ENCODE measurements around the gene ZNF628.
A peak's percentile ranks its signal among the peaks of the same experiment; 100 is the strongest.

The ZNF628 gene

DNA sequence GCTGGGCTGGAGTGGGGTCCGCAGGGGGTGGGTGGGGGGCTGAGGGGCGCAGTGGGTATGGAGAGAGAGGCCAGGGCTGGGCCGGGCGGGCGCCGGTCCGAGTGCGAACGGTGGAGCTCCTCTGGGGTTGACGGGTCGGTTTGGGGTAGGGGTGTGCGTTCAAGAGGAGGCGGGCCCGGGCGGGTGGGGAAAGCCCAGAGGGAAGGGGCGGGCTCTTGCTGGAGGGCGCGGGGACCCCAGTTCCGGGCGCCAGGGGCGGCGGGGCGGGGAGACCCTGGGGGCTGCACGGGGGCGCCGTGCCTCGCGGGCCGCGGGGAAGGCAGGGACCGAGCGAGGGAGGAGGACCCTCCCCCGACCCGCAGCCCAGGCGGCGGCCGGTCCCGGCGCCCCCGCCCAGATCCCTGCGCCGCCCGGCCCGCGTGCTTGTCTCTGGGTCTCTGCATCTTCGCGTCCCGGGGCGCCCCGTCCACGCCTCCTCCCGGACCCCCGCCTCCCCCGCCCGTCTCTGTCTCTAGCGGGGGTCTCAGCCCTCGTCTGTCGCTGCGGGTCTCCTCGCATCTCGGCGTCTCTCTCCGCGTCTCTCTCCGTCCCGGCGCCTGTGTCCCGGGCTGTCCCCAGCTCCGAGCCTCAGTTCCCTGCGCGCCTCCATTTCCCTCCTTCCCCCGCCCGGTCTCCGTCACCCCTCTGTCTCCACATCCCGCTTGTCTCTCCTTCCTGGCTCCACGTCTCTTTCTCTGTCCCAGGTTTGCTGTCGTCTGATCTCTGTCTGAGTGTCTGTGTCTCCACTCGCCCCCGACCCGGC, 25.1 kb upstream of the ZNF628 start:
- DNase-seq: no peak

DNA sequence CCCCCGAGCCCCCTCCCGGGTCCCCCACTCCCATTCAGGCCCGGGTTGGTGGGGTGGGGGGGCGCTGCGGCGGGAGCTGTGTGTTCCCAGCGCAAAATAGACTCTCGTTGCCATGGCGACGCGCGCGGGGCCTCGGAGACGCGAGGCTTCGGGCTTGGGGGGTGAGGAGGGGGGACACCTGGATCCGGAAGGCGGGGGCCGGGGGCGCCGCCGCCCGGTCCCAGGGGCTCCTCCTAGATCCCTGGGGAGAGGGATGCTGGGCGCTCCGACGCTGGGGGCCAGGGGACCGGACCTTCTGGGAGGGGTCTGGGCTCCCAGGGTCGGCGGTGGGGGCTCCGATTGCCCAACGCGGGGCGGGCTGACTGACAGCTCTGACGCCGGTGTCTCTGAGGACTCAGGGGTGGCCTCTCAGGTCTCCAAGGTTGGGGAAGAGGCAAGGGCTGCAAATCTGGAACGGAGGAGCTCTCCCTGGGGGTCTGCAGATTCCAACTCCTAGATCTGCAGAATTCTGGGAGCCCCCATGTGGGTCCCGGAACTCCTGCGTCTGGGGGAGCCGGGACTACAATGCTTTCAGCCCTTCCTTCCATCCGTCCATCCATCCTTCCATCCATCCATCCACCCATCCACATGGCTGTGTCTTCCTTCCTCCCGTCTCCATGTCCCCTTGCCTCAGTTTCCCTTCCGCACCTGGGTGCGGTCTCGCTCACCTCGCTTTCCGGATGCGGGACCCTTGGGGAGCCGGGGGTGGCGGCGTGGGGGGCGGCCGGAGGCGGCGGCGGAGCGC, 24.3 kb upstream of the ZNF628 start:
- peak; percentile 16 for DNase-seq

DNA sequence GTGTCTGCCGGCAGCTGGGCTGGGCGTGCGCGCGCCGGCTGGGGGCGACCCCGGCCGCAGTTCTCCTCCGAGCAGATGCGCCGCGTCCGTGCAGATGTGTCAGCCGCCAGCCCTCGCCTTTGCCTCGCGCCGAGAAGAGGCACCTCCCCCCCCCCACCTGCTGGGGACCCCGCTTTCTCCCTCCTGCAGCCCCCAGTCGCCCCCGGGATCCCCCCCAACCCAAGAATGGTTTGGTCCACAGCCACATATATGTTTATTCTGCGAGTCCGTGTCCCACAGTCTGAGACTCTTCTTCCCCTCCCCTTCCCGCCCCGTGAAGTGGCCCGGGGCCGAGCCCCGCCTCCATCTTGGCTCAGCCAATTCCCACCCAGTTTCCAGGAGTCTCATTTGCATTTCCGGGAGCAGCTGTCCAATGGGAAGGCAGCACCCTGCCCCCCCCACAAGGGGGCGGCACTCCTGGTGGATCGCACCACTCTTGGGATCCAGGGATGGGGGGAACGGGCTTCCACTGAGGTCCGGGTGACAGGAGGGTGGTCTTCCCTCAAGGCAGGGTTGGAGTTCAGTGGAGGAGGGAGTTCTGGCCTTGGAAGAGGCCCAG, 23.6 kb upstream of the ZNF628 start:
- DNase-seq: peak; percentile 69

DNA sequence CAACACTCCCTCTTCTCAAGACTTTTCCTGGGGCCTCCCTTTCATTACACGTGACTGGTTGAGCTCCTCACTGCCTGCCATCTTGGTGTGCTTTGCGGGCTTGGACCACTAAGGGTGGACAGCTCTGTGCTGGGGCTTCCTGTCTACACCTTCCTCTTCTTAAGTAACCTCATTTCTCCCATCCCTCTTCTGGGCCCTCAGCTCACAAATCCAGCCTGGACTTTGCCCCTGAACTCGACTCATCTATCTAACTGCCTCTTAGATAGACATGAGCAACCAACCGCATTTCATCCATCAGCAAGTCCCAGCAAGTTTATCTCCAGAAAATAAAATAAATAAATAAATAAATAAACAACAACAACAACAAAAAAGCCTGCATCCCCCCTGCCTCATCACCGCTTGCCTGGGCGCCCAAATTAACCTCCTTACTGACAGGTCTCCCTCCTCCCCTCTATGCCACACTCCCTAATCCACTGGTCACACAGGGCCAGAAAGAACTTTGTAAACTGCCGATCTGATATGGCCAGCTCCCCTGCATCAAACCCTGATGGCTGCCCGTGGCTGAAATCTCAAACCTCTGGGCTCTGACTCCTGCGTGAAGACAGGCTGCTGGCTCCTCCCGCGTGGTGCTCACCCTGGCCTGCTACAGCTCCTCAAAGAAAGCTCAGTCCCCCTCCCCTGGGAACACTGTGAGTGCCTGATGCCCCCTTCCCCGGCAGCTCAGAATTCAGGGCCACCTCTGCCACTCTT, 22.7 kb upstream of the ZNF628 start:
- DNase-seq: no peak

DNA sequence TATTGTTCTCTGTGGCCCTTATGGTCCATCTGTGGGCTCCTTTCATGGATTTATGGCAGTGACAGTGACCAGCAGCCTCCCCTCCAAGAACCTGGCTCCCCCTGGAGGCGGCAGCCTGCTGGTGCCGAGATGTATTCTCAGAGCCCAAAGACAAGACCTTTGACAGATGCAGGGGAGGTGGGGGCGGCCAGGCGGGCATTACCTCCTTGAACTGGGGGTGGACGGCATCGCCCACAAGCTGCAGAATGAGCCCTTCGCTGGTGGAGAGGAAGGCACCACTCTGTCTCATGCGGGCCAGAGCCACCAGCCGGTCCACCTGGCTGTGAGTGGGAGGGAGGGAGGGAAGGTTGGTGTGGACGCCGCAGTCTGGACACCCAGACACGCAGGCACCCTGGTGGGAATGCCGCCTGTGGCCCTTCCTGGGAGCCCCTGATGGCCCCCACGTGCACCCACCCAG, 21.6 kb upstream of the ZNF628 start:
- no peak for DNase-seq

DNA sequence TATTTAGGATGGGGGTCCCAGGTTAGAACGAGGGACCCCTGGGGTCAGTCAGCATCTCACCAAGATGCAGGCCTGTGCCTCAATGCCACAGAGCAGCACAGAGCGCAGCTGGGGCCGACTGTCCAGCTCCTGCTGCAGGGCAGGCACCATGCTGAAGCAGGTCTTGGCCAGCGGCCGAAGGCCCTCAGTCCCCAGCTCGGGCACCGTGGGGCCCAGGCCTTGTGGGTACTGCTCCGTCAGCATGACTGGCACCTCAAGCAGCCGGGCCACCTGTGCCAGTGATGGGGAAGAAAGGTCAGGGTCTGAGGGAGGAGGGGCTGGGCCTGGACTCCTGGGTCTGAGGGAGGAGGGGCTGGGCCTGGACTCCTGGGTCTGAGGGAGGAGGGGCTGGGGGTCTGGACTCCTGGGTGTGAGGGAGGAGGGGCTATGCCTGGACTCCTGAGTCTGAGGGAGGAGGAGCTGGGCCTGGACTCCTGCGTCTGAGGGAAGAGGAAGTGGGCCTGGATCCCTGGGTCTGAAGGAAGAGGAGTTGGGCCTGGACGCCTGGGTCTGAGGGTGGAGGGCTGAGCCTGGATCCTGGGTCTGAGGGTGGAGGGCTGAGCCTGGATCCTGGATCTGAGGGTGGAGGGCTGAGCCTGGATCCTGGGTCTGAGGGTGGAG, 20.7 kb upstream of the ZNF628 start:
- no peak for DNase-seq

DNA sequence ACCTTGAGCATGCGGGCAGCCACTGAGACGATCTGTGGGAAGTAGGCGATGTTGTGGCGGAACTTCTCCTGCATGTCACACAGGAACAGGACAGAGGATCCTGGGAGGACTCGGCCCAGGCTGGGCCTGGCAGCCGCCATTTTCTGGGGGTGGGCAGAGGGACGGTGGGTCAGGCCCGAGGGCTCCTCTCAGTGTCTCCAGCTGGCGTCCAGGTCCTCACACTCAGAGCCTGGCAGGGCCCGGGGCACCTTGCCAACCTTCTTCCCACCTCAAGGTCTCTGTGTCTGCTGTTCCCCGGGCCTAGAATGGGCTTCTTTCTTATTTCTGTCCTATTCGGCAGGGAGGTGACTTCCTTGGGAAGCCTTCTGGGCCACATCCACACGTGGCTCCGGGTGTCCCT, 20.1 kb upstream of the ZNF628 start:
- no peak for DNase-seq

DNA sequence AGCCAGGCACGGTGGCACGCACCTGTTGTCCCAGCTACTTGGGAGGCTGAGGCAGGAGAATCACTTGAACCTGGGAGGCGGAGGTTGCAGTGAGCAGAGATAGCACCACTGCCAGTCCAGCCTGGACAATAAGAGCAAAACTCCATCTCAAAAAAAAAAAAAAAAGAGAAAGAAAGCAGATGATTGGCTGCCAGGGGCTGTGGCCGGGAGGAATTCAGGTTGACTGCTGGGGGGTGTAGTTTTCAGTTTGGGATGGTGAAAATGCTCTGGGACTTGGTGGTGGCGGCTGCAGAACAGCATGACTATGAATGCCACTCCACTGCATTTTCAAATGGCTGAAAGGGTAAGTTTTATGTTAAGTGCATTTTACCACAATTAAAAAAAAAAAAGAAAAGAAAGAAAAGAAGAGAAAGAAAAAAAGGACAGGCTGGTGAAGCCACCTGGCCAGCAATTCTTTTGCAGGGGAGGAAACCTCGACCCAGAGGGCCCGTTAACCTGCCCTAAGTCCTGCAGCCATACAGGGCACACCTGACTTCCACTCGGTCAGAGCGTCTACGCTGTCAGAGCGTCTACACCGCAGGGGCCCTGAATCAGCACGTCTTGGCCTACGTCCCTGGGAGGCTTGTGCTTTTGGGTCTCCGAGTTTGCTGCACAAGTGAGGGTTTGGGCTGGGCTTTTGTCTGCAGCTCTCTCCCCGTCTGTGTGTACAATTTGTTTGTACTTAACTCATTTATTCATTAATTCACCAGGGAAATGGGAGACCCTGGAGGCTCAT, 18.5 kb upstream of the ZNF628 start:
- DNase-seq: peak; percentile 16

DNA sequence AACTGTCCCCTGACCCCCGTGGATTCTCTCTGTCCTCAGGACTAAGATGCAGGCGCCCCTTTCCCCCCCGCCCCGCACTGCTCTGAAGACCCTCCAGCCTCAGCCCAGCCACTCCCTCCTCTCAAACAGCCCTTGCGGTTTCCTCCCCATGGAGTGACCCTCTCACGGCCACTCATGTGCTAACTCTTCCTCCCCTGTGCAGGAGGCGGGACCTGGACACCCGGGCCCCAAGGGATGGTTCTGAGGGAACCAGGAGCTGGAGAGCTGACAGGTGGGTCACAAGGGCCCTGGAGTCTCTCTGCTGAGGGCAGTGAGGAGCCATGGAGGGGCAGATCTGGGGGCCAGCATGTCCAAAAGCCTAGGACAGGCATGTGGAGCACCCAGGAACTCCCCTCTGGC, 16.9 kb upstream of the ZNF628 start:
- peak; percentile 90 for DNase-seq

DNA sequence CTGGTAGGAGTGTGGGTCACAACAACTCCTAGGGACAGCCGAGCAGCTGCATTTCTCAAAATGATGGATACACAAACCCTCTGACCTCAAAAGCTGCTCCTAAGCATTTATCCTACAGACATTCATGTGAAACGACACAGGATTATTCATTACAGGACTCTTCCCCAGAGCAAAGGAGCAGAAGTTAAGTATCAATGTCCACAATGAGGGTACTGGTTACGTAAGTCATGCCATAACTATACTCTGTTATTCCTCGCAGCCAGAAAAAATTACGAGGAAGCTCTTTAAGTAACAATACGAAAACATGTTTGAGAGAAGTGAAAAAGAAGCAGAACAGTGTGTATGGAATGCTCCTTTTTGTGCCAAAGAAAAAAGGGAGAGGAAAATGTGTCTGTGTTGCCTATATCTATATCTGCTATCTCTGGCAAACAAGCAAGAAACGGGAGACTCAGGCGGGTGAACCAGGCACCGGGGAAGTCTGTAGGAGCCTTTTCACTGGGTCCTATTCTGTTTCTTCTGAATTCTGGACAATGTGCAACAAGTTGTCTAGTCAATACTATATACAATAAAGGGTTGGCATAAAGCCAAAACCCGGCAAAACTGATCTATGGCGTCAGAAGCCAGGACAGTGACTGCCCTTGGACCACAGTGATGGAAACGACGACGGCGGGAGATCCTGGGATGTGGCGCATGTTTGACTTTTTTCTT, 16.3 kb upstream of the ZNF628 start:
- DNase-seq: no peak

DNA sequence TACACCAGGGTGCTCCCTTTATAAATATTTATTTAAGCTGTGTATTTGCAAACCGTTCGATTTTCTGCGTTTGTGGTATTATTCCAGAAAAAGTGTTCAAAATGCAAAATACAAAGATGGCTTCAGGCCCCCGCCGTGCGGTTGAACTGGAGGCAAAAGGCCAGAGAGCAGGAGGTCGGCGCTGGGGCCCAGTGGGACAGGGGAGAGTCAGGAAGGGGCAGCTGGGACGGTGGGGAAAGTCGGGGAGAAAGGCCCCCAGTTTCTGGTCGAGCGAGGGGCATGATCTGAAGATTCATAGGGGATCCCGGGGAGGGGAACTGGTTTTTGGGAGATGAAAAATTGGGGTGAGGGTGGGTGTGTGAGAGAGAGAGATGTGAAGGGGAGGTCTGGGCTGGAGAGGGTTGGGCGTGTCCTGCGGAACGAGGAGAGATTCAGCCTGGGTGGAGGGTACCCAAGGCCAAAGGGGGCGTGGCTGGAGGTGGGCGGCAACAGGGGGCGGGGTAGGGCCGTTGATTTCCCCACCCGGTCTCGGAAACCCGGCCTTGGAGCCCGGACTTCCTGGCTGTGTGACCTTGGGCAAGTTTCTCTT, 15.7 kb upstream of the ZNF628 start:
- DNase-seq: peak; percentile 77

DNA sequence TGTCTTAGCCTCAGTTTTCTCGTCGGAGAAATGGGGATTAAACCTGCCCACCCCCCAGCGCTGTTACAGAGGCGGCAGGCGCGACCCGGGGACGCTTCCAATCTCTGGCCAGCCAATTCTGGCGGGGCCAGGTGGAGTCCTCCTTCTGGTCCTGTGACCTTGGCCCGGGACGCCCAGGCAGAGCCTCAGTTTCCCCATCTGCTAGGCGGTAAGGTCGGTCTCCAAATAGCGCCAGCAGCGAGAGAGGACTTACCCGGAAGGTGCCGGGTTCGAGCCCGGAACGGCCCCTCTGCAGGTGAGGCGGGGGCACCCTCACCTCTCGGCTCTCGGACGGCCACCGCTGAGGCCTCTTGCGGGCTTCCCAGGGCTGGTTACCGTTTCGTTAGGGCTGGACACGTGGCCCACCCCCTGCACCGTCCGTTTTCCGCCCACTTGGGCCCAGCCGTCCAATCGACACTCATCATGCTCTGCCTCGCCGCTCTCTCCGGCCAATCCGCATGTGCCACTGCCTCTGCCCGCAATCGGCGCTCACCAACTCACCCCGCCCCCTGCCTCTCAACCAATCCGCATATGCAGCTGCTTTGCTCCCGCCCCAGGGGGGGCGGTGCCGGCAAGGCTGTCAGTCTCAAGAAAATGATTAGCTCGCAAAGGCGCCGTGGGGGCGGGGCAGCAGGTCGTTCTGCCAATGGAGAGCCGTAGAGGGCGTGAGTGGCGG, 15.0 kb upstream of the ZNF628 start, which contains the start of gene ISOC2:
Gene ISOC2, minus strand, starts transcription at position 384 of the 715 bp plus-strand sequence. CDS start 5,156 bp downstream, outside the sequence.
- peak; percentile 99 for DNase-seq

DNA sequence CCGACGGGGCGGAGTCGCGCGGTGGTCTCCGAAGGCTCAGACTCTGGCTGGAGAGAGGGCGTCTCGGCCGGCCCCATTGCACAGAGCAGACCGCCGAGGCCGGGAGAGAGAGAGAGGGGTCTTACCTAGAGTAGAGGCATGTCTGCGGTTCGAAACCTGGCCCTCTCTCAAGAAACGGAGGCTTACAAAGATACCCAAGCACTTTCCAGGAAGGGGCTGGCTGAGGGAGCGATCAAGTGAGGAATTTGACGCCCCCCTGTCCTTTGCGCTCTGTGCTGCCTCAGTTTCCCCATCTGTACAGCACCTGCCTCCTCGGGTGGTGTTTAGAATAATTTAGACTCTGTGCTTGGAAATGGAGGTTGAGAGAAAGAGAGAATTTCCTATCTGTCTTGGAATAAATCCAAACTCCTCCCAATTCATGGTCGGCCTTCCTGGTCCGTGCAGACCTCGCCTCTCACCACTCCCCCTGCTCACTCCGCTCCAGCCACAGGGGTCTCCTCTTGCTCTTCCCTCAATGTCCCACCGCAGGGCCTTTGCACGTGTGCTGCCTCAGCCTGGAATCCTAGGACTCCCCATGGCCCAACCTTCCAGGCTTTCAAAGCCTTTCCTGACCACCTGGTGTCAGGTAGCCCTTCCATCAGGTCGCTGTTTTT, 14.3 kb upstream of the ZNF628 start:
- no peak for DNase-seq

DNA sequence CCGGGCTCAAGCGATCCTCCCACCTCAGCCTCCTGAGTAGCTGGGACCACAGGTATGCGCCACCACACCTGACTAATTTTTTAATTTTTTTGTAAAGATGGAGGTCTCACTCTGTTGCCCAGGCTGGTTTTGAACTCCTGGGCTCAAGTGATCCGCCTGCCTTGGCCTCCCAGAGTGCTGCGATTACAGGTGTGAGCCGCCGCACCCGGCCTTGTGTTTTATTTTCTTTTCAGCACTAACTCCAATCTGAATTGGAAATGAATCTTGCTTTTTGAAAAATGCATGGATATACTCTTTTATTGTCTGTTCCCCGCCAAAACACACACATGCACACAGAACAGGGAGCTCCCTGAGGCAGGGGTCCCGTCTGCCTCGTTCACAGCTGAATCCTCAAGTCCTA, 13.7 kb upstream of the ZNF628 start:
- DNase-seq: no peak

DNA sequence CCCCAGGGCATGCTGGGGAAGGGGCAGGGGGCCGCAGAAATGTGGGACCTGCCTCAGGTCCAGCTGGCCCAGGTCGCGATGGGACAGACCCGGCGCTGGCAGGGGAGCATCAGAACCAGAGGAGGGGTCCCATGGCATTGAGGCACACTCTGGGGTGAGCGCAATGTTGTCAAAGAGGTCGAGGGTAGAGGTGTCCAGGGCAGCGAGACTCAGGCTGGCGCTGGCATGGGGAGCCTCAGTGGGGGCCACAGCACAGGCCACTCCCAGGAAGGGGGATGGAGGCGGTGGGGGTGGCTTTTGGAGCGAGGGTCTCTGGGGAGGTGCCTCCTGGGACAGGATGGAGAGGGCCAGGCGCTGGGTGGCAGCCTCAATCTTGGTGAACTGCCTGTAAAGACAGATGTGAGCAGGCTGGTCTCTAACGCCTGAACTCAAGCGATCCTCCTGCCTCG, 12.8 kb upstream of the ZNF628 start:
- no peak for DNase-seq

DNA sequence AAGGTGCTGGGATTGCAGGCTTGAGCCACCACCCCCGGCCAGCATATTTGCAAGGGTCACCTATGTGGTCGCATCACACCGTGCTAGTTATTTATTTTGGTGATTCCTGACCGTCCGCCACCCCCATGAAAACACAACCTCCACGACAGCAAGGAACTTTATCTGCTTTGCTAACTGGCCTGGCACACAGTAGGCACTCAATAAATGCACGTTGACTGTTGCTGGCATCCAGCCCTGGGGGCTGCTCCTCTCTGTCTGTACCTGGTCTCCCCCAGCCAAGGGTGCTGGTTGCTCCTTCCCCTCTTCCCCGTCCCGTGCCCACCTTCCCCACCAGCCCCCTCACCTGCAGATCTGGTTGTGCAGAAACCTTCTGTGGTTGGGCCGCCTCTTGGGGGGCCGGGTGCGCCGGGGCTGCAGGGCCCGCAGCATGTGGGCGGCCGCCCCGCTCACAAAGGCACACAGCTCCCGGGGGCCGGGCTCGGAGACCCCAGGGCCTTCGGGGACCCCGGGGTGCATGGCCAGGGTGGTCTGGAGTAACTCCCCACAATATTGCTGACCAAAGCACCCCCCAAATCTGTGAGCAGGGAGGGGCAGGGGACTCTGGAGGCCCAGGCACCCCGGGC, 12.3 kb upstream of the ZNF628 start:
- DNase-seq: no peak

DNA sequence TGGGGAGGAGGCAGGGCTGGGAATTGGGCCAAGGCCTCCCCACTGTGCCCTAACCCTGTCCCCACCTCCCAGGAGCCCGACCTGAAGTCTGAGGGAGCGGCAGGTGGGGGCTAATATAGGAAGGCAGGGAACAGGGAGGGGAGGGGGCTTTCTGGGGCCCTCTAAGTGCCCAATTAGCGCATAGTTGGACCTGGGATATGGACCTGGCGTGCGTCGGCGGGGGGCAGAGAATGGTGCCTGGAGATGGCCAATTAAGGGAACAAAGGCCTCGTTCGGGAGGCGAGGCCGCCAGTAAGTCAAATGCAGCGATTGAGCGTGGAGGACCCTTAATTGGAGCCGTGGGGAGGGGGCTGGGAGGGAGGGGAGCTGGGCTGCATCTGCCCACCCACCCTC, 11.8 kb upstream of the ZNF628 start, which contains the start of gene C19orf85:
Gene C19orf85, minus strand, starts transcription at position 90 of the 393 bp plus-strand sequence. CDS start 197 bp downstream, outside the sequence.
- no peak for DNase-seq

DNA sequence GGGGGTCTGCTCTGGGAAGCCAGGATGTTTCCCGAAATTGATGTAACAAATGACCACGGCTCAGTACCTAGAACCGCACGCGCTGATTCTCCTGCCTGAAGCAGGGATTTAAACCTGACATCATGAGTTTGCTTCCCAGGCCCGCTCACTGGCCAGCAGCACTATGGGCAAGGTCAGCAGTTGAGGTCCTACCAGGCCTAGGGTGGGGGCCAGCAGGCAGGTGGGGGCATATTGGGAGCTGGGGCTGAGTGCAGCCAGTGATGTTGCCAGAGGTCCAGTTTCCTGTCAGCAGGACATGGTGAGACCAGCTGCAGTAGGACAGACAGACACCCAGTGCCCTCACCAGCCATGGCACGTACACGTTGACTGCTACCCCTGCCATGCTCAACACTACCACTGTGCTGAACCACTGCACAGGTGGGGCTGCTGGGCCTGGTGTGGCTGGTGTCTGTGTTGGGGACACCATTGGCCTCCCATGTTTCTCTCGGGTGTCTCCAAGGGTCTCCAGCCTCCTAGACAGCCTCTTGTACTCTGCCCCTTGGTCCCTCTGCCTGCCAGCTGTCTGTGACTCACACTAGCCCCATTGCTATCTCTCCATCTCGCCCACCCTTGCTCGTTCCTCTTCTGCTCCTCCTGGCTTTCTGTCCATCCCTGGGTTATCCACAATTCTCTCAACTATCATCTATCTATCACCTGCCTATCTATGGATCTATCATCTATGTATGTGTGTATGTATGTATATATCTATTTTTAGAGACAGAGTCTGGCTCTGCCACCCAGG, 10.8 kb upstream of the ZNF628 start:
- DNase-seq: no peak
